ENCODE measurements around the gene CAV2. TPM values are rescaled to one million over a fixed set of nuclear protein-coding genes. Genes with fewer than 3 reads are reported as not detected.

The CAV2 gene
- total and polyA plus RNA-seq, 2 of the 8 experiments (the other 6 are each of a cell fraction or from before 2014, with no cell fraction given): 2.8 to 4.7 TPM

DNA sequence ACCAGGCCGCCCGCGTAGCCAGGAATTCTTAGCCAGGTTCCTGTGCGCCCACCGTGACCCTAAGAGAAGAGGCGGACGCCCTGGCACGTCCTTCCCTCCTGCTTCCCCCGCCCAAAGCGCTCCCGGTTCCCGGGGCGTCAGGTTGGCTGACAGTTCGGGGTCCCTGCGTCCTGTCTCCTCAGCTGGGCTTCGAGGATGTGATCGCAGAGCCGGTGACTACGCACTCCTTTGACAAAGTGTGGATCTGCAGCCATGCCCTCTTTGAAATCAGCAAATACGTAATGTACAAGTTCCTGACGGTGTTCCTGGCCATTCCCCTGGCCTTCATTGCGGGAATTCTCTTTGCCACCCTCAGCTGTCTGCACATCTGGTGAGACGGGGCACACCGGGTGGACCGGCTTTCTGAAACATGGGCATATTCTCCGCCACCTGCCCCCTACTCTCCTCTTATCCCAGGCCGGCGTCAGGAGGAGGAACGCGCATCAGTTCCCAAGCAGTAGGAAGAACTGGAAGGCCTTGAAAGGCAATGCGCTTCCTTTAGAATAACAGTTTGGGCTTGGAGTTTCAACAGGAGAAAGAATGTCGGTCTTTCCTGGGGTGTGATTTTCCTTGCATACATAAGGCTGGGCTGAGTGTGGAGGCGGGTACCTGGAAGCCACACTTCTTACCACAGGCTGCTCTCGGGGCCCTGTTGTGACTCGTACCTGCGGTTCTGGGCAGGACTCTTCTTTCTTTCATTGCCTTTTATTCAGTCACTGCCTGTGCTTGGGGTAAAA is 728 bp downstream of the CAV2 start (continued):
- TF ChIP-seq HDAC2 (IDR thresholded peaks at IDR 0.05; ENCODE audit: borderline replicate concordance in 1 of 2, low read depth in 2 of 2, low read length in 2 of 2): no peak
- peak; percentile 87 for TF ChIP-seq KDM4A (IDR thresholded peaks at IDR 0.05; ENCODE audit: low read depth, low read length, severe bottlenecking)
- no peak for TF ChIP-seq RBBP5 (IDR thresholded peaks at IDR 0.05; ENCODE audit: borderline replicate concordance, low read depth, low read length)
- TF ChIP-seq CBX8 (IDR thresholded peaks at IDR 0.05; ENCODE audit: borderline replicate concordance, low read depth, low read length): no peak
- no peak for TF ChIP-seq EP300 (IDR thresholded peaks at IDR 0.05; ENCODE audit: borderline replicate concordance in 1 of 2, low read depth in 2 of 2, low read length in 2 of 2)
- peak; percentile 71 for TF ChIP-seq EZH2 (IDR thresholded peaks at IDR 0.05; ENCODE audit: low read depth, low read length, severe bottlenecking)
- no peak for TF ChIP-seq TAF7 (optimal IDR thresholded peaks at IDR 0.05; ENCODE audit: borderline replicate concordance, low read depth, low read length)
- no peak for TF ChIP-seq CTBP2 (IDR thresholded peaks at IDR 0.05; ENCODE audit: borderline replicate concordance, insufficient read depth, insufficient read length, low read length)
- TF ChIP-seq SRF (IDR thresholded peaks at IDR 0.05; ENCODE audit: low read depth, low read length): no peak
